ENCODE data around the gene RHBG.

DNA sequence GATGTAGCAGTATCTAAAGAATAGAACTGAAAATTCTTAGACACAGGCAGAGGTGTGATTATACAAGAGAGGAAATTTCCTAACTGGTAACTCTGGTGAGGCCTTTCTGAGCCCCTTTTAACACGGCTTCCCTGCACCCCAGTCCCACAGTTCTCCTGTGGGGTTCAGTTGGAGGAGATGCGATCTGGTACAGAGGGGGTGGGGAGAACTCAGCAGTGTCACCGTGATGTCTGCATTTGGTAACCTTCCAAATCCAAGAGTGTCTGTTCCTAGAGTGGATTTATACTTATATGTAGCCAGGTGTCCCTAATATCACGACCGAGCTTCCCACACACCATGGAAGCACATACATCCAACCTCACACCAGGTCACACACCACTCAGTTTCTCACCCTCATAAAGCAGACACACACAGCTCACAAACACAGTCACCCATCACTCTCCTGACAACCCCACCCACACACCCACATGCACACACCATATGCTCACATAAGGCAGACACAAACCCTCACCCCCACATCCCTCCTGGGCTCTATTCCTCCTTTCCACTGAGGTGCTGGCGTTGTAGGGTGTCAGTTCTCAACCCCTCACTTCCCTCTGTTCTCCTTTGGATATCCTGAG, 48.5 kb downstream of the RHBG start:
- TF ChIP-seq, protein P1, sequence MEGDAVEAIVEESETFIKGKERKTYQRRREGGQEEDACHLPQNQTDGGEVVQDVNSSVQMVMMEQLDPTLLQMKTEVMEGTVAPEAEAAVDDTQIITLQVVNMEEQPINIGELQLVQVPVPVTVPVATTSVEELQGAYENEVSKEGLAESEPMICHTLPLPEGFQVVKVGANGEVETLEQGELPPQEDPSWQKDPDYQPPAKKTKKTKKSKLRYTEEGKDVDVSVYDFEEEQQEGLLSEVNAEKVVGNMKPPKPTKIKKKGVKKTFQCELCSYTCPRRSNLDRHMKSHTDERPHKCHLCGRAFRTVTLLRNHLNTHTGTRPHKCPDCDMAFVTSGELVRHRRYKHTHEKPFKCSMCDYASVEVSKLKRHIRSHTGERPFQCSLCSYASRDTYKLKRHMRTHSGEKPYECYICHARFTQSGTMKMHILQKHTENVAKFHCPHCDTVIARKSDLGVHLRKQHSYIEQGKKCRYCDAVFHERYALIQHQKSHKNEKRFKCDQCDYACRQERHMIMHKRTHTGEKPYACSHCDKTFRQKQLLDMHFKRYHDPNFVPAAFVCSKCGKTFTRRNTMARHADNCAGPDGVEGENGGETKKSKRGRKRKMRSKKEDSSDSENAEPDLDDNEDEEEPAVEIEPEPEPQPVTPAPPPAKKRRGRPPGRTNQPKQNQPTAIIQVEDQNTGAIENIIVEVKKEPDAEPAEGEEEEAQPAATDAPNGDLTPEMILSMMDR (IDR thresholded peaks at IDR 0.05) = no peak
- TF ChIP-seq POLR2A (IDR thresholded peaks at IDR 0.05) = no peak
